Upper lobe of left lung (tissue), 4 donors: ENCODE measurements around the gene NWD2.

Source experiments
- EP300 ChIP-seq, 4 donors: sonication (generic); formaldehyde crosslinking; IDR thresholded peaks; one replicate each; pipeline ENCODE4 v1.5.1; 2017; ENCODE audit warnings: antibody characterized with exemption in 4 of 4, control low read depth in 2 of 4
- POLR2A ChIP-seq, 4 donors: fragments of 450-650 bp; IDR thresholded peaks; one replicate each; pipeline ENCODE4 v1.5.1; 2016 to 2017; ENCODE audit warnings: antibody characterized with exemption in 4 of 4, mild to moderate bottlenecking in 2 of 4
- TF ChIP-seq, protein P1 (sequence below), 6 experiments: fragments of 450-650 bp in 4 of 6; fragments of 200-600 bp in 2 of 6; sonication (generic) in 2 of 6; IDR thresholded peaks; one replicate each; pipeline ENCODE4 v1.5.1; 2016 to 2019; ENCODE audit warnings: antibody characterized with exemption in 6 of 6

- TF ChIP-seq, protein P1, sequence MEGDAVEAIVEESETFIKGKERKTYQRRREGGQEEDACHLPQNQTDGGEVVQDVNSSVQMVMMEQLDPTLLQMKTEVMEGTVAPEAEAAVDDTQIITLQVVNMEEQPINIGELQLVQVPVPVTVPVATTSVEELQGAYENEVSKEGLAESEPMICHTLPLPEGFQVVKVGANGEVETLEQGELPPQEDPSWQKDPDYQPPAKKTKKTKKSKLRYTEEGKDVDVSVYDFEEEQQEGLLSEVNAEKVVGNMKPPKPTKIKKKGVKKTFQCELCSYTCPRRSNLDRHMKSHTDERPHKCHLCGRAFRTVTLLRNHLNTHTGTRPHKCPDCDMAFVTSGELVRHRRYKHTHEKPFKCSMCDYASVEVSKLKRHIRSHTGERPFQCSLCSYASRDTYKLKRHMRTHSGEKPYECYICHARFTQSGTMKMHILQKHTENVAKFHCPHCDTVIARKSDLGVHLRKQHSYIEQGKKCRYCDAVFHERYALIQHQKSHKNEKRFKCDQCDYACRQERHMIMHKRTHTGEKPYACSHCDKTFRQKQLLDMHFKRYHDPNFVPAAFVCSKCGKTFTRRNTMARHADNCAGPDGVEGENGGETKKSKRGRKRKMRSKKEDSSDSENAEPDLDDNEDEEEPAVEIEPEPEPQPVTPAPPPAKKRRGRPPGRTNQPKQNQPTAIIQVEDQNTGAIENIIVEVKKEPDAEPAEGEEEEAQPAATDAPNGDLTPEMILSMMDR (IDR thresholded peaks at IDR 0.05), result no peak
- TF ChIP-seq EP300 (IDR thresholded peaks at IDR 0.05) (no peak), POLR2A (IDR thresholded peaks at IDR 0.05) (no peak)
These were observed 239.1 kb downstream of the NWD2 start for GRCh38 chr4:37483610-37484009.
